Astrocyte (in vitro differentiated cells and primary cell): Measurements from ENCODE around the gene FAN1.

Experiments used
- EZH2 ChIP-seq: IDR thresholded peaks from 2 replicates; pipeline ENCODE4 v1.6.1; 2012; ENCODE audit warnings: mild to moderate bottlenecking, low read length, inconsistent platforms; ENCODE audit not compliant: insufficient read depth
- TF ChIP-seq, protein P1 (sequence below): IDR thresholded peaks from 2 replicates; pipeline ENCODE4 v1.5.1; 2011; ENCODE audit warnings: low read depth, mild to moderate bottlenecking, inconsistent platforms, low read length, moderate library complexity; ENCODE audit not compliant: insufficient read depth

DNA sequence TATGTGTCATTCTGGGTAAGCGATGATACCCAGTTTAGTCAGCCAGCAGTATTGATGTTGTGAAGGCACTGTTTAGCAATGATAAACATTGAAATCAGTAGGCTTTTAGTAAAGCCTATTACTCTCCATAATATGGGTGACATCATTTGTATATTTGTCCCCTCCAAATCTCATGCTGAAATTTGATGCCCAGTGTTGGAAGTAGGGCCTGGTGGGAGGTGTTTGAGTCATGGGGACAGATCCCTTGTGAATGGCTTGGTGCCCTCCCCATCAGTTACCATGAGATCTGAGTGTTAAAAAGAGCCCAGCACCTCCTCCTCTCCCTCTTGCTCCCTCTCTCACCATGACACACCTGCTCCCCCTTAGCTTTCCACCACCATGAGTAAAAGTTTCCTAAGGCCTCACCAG is 31.4 kb upstream of the FAN1 start:
- TF ChIP-seq, protein P1, sequence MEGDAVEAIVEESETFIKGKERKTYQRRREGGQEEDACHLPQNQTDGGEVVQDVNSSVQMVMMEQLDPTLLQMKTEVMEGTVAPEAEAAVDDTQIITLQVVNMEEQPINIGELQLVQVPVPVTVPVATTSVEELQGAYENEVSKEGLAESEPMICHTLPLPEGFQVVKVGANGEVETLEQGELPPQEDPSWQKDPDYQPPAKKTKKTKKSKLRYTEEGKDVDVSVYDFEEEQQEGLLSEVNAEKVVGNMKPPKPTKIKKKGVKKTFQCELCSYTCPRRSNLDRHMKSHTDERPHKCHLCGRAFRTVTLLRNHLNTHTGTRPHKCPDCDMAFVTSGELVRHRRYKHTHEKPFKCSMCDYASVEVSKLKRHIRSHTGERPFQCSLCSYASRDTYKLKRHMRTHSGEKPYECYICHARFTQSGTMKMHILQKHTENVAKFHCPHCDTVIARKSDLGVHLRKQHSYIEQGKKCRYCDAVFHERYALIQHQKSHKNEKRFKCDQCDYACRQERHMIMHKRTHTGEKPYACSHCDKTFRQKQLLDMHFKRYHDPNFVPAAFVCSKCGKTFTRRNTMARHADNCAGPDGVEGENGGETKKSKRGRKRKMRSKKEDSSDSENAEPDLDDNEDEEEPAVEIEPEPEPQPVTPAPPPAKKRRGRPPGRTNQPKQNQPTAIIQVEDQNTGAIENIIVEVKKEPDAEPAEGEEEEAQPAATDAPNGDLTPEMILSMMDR: no peak
- no peak for TF ChIP-seq EZH2
